ENCODE data around the gene GLS. TPM values are rescaled to one million over a fixed set of nuclear protein-coding genes. Genes with fewer than 3 reads are reported as not detected.

GLS gene
- total and polyA plus RNA-seq, 9 of the 15 experiments (the other 6 are each of a cell fraction or from before 2014, with no cell fraction given), result 13.7 to 77.5 (median 48.2) TPM

DNA sequence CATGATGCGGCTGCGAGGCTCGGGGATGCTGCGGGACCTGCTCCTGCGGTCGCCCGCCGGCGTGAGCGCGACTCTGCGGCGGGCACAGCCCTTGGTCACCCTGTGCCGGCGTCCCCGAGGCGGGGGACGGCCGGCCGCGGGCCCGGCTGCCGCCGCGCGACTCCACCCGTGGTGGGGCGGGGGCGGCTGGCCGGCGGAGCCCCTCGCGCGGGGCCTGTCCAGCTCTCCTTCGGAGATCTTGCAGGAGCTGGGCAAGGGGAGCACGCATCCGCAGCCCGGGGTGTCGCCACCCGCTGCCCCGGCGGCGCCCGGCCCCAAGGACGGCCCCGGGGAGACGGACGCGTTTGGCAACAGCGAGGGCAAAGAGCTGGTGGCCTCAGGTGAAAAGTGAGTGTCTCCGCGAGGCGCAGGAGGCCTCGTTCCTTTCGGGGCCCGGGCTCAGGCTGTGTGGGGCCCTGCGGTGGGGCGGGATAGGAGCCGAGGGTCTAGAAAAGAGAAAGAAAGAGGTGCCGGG is 520 bp downstream of the GLS start (continued):
- TF ChIP-seq TFE3 (CRISPR knock-in tag; IDR thresholded peaks at IDR 0.05) (no peak), STAG1 (CRISPR knock-in tag; IDR thresholded peaks at IDR 0.05; ENCODE audit: borderline replicate concordance) (no peak), SIN3A (IDR thresholded peaks at IDR 0.05; ENCODE audit: borderline replicate concordance in 2 of 2, control insufficient read depth in 1 of 2, low read depth in 2 of 2, low read length in 2 of 2) (peak in 1 of 2 experiments; percentile 11; a peak in 1 of 4 replicates), TEAD1 (CRISPR knock-in tag; IDR thresholded peaks at IDR 0.05) (0 out of 4 replicates have a peak, but pooled peaks of 1 of the 2 experiments have one; percentile 20), RBBP5 (IDR thresholded peaks at IDR 0.05; ENCODE audit: borderline replicate concordance, insufficient read depth, low read length, poor library complexity, severe bottlenecking) (peak; percentile 55), FOXK1 (CRISPR knock-in tag; IDR thresholded peaks at IDR 0.05; ENCODE audit: borderline replicate concordance) (no peak), ZNF165 (CRISPR knock-in tag; IDR thresholded peaks at IDR 0.05; ENCODE audit: borderline replicate concordance) (no peak), HMGN3 (IDR thresholded peaks at IDR 0.05; ENCODE audit: borderline replicate concordance, extremely low read depth, insufficient read length, low read depth, low read length) (peak; percentile 16), LARP7 (IDR thresholded peaks at IDR 0.05) (no peak), BRCA1 (IDR thresholded peaks at IDR 0.05) (no peak), BRCA1 (CRISPR knock-in tag; IDR thresholded peaks at IDR 0.05) (peak; percentile 55; the same call in 1 of the 2 replicates), RBFOX2 (IDR thresholded peaks at IDR 0.05; ENCODE audit: low read depth, low read length) (peak; percentile 88), ZFX (CRISPR knock-in tag; IDR thresholded peaks at IDR 0.05) (peak; percentile 66), ZBTB2 (IDR thresholded peaks at IDR 0.05) (no peak), FIP1L1 (IDR thresholded peaks at IDR 0.05; ENCODE audit: low read depth, low read length, poor library complexity, severe bottlenecking) (peak; percentile 74), BHLHE40 (IDR thresholded peaks at IDR 0.05; ENCODE audit: low read length) (no peak)

Measured in K562 (cell line).